Stimulated activated naive CD8-positive, alpha-beta T cell treated with anti-CD3 and anti-CD28 coated beads, Interleukin-15, Interleukin-2, amounts not matched to agents 100 ng/mL and 50 ng/mL, for 24 hours (primary cell): ENCODE measurements around the gene PROM1.
A peak's percentile ranks its signal among the peaks of the same experiment; 100 is the strongest.

Experiments
- H3K27ac Mint-ChIP-seq: one replicate; pipeline ENCODE4 v1.8.0; 2021; ENCODE audit warnings: mild to moderate bottlenecking, mixed read lengths
- H3K27me3 Mint-ChIP-seq: one replicate; pipeline ENCODE4 v1.8.0; 2021; ENCODE audit warnings: mixed read lengths
- H3K36me3 Mint-ChIP-seq: one replicate; pipeline ENCODE4 v1.8.0; 2021; ENCODE audit warnings: low read depth, mixed read lengths
- H3K4me1 Mint-ChIP-seq: one replicate; pipeline ENCODE4 v1.8.0; 2021; ENCODE audit warnings: low read depth, mixed read lengths
- H3K4me3 Mint-ChIP-seq: one replicate; pipeline ENCODE4 v1.8.0; 2021; ENCODE audit warnings: mild to moderate bottlenecking, mixed read lengths
- H3K9me3 Mint-ChIP-seq: one replicate; pipeline ENCODE4 v1.8.0; 2021; ENCODE audit warnings: mixed read lengths

PROM1 gene, protein sequence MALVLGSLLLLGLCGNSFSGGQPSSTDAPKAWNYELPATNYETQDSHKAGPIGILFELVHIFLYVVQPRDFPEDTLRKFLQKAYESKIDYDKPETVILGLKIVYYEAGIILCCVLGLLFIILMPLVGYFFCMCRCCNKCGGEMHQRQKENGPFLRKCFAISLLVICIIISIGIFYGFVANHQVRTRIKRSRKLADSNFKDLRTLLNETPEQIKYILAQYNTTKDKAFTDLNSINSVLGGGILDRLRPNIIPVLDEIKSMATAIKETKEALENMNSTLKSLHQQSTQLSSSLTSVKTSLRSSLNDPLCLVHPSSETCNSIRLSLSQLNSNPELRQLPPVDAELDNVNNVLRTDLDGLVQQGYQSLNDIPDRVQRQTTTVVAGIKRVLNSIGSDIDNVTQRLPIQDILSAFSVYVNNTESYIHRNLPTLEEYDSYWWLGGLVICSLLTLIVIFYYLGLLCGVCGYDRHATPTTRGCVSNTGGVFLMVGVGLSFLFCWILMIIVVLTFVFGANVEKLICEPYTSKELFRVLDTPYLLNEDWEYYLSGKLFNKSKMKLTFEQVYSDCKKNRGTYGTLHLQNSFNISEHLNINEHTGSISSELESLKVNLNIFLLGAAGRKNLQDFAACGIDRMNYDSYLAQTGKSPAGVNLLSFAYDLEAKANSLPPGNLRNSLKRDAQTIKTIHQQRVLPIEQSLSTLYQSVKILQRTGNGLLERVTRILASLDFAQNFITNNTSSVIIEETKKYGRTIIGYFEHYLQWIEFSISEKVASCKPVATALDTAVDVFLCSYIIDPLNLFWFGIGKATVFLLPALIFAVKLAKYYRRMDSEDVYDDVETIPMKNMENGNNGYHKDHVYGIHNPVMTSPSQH

GRCh38 chr4:16083241-16084191 lies at the start of gene PROM1:
Gene PROM1 (minus strand): TSS chr4:16084023. CDS start chr4:16075906, 8,117 bp downstream.
- H3K4me1 Mint-ChIP-seq, result peaks cover 19% of the 10 kb centered on the region
- H3K9me3 Mint-ChIP-seq, result no peaks in the 10 kb centered on the region
- H3K27me3 Mint-ChIP-seq, result peaks cover 77% of the 10 kb centered on the region
- no peak within 1 kb of the TSS for H3K27ac Mint-ChIP-seq
- H3K36me3 Mint-ChIP-seq, result no peaks in the 10 kb centered on the region
- peak within 1 kb of the TSS; percentile 75 for H3K4me3 Mint-ChIP-seq

DNA sequence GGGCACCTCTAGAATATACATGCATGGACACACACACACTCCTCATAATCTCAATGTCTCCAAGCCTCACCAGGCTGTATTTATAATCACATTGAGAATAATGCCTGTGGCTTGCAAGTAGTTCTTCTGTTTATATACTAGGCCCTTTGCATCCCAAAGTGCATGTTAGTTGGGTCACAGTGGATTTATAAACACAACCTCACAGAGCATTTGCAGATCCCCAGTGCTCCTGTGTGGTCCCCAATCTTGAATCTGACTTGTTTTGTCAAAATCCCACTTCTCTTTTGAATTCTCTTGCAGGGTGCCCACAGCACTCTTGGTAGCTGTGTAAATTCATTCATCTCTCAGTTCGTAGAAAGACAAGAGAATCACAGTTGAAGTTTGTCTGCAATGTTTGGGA lies 49.6 kb upstream of the PROM1 start:
- Mint-ChIP-seq H3K4me1 (no peaks in the 10 kb centered on the region), H3K9me3 (no peaks in the 10 kb centered on the region), H3K4me3 (no peak overlapping the region), H3K36me3 (no peaks in the 10 kb centered on the region), H3K27ac (no peak overlapping the region), H3K27me3 (peaks cover 5% of the 10 kb centered on the region)

GRCh38 chr4:16131293-16131692 lies 47.5 kb upstream of the PROM1 start:
- Mint-ChIP-seq H3K4me3 (no peak overlapping the region), H3K27ac (no peak overlapping the region), H3K9me3 (no peaks in the 10 kb centered on the region), H3K4me1 (no peaks in the 10 kb centered on the region), H3K27me3 (peaks cover 5% of the 10 kb centered on the region), H3K36me3 (no peaks in the 10 kb centered on the region)

DNA sequence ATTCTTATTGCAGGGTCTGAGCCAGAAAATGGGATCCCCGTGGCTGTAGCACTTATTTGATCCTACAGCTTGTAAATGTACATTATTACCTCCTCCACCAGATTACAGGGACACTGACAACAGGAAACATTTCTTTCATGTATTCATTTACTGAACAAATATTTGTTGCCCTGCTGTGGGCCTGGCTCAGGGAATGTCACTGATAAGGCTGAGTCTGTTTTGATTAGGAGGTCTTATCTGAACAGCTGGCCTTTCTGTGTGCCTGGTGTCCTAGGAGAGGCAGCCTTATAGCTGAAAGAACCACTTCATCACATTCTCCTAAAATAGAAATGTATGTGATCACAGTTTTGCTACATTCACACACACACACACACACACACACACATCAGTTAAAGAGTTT lies 45.5 kb upstream of the PROM1 start:
- H3K36me3 Mint-ChIP-seq, result no peaks in the 10 kb centered on the region
- no peaks in the 10 kb centered on the region for H3K9me3 Mint-ChIP-seq
- H3K27ac Mint-ChIP-seq, result no peak overlapping the region
- peaks cover 3% of the 10 kb centered on the region for H3K4me1 Mint-ChIP-seq
- H3K27me3 Mint-ChIP-seq, result no peaks in the 10 kb centered on the region
- H3K4me3 Mint-ChIP-seq, result no peak overlapping the region

- Mint-ChIP-seq H3K36me3 (no peaks in the 10 kb centered on the region), H3K27me3 (no peaks in the 10 kb centered on the region), H3K4me3 (no peak overlapping the region), H3K27ac (no peak overlapping the region), H3K4me1 (peaks cover 27% of the 10 kb centered on the region), H3K9me3 (no peaks in the 10 kb centered on the region)
Measured at GRCh38 chr4:16126714-16127113, 42.9 kb upstream of the PROM1 start.

GRCh38 chr4:16125571-16126445 lies 42.0 kb upstream of the PROM1 start:
- Mint-ChIP-seq H3K4me1 (peaks cover 33% of the 10 kb centered on the region), H3K36me3 (no peaks in the 10 kb centered on the region), H3K27ac (no peak overlapping the region), H3K9me3 (no peaks in the 10 kb centered on the region), H3K4me3 (no peak overlapping the region), H3K27me3 (no peaks in the 10 kb centered on the region)

- Mint-ChIP-seq H3K36me3 (no peaks in the 10 kb centered on the region), H3K4me3 (no peak overlapping the region), H3K27ac (no peak overlapping the region), H3K9me3 (no peaks in the 10 kb centered on the region), H3K4me1 (peaks cover 33% of the 10 kb centered on the region), H3K27me3 (peaks cover 3% of the 10 kb centered on the region)
Measured at GRCh38 chr4:16124232-16124631, 40.4 kb upstream of the PROM1 start.

GRCh38 chr4:16123356-16124084 lies 39.7 kb upstream of the PROM1 start:
- H3K4me3 Mint-ChIP-seq, result peak overlapping the region; percentile 45
- H3K9me3 Mint-ChIP-seq, result no peaks in the 10 kb centered on the region
- no peaks in the 10 kb centered on the region for H3K36me3 Mint-ChIP-seq
- H3K27me3 Mint-ChIP-seq, result peaks cover 4% of the 10 kb centered on the region
- peak overlapping the region; percentile 84 for H3K27ac Mint-ChIP-seq
- peaks cover 33% of the 10 kb centered on the region for H3K4me1 Mint-ChIP-seq

DNA sequence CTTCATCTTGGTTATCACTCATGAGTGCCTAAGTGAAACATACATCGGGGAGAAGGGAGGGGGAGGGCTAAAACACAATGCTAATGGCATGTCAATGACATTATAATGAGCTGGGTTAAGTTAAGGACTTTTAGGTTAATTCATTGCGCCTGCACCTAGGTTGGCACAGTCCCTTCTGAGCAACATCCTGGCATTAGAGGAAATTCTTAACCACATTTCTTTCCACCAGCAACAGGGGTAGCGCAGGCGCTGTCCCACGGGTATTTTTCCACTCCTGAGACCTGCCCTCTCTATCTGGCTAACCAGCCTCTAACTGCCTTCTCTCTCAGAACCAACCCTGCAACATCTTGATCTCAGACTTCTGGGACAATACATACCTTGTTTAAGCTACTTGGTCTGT lies 39.0 kb upstream of the PROM1 start:
- Mint-ChIP-seq H3K9me3 (no peaks in the 10 kb centered on the region), H3K36me3 (no peaks in the 10 kb centered on the region), H3K27me3 (peaks cover 4% of the 10 kb centered on the region), H3K4me1 (peaks cover 33% of the 10 kb centered on the region), H3K4me3 (peak overlapping the region; percentile 45), H3K27ac (peak overlapping the region; percentile 84)

- peaks cover 33% of the 10 kb centered on the region for H3K4me1 Mint-ChIP-seq
- peak overlapping the region; percentile 84 for H3K27ac Mint-ChIP-seq
- H3K36me3 Mint-ChIP-seq, result no peaks in the 10 kb centered on the region
- no peaks in the 10 kb centered on the region for H3K9me3 Mint-ChIP-seq
- peak overlapping the region; percentile 17 for H3K4me3 Mint-ChIP-seq
- H3K27me3 Mint-ChIP-seq, result peaks cover 4% of the 10 kb centered on the region
Measured at GRCh38 chr4:16122308-16122711, 38.5 kb upstream of the PROM1 start.

DNA sequence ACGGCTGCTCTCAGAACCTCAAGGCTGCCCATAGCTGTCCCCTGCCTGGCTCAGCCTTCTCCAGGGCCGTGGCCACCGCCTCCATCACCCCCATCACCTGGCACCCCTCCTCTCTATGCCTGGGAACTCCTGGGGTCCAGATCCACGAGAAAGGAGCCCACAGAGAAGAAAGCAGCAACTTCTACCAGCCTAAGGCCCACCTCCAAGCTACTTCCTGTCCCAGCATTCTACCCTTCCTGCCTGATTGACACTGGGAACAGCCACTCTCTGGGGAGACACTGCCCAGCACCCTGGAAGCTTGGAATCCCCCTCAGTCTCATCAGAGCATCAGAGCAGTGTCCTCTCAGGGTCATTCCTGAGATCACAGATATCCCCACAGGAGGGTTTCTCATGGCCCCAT lies 36.9 kb upstream of the PROM1 start:
- Mint-ChIP-seq H3K9me3 (no peaks in the 10 kb centered on the region), H3K36me3 (no peaks in the 10 kb centered on the region), H3K27ac (no peak overlapping the region), H3K27me3 (peaks cover 4% of the 10 kb centered on the region), H3K4me1 (peaks cover 33% of the 10 kb centered on the region), H3K4me3 (no peak overlapping the region)

DNA sequence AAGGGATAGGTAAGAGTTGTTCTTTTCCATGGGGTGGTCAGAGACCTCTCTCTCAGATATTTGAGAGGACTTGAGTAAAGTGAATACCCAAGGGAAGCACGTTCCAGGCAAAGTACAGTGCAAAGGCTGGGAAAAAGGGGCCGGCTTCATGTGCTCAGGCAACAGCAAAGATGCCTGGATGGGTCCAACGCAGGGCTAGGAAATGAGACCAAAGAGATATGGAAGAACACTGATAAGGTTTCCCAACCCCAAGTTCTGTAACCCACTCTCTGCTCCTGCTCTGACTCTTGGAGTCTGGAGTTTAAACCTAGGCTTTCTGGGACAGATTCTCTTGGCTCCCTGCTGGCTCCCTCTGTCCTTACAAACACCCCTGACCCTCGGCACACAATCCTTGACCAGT lies 36.2 kb upstream of the PROM1 start:
- Mint-ChIP-seq H3K36me3 (no peaks in the 10 kb centered on the region), H3K27me3 (peaks cover 4% of the 10 kb centered on the region), H3K9me3 (no peaks in the 10 kb centered on the region), H3K4me1 (peaks cover 33% of the 10 kb centered on the region), H3K27ac (no peak overlapping the region), H3K4me3 (no peak overlapping the region)

DNA sequence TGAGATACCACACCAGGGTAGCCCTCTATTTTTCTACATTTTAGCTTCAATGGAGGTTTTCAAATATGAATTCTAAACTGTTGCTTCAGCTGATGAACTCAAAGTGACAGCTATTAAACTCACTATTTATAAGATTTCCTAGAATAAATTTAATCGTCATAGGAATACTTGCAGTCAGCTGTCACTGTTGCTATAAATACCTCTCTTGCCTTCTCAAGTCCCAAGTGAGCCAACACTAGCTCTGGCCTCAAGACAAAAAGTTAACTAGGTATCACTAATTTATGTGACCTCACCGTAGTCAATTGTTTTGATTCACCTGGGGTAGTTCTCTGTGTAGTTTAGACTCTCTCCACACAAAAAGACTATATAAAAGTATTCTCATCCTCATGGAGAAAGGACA lies 34.3 kb upstream of the PROM1 start:
- Mint-ChIP-seq H3K4me1 (peaks cover 20% of the 10 kb centered on the region), H3K36me3 (no peaks in the 10 kb centered on the region), H3K4me3 (no peak overlapping the region), H3K27me3 (peaks cover 8% of the 10 kb centered on the region), H3K9me3 (no peaks in the 10 kb centered on the region), H3K27ac (no peak overlapping the region)
